ENCODE results near the gene GPR35.

GPR35 gene, protein sequence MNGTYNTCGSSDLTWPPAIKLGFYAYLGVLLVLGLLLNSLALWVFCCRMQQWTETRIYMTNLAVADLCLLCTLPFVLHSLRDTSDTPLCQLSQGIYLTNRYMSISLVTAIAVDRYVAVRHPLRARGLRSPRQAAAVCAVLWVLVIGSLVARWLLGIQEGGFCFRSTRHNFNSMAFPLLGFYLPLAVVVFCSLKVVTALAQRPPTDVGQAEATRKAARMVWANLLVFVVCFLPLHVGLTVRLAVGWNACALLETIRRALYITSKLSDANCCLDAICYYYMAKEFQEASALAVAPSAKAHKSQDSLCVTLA

DNA sequence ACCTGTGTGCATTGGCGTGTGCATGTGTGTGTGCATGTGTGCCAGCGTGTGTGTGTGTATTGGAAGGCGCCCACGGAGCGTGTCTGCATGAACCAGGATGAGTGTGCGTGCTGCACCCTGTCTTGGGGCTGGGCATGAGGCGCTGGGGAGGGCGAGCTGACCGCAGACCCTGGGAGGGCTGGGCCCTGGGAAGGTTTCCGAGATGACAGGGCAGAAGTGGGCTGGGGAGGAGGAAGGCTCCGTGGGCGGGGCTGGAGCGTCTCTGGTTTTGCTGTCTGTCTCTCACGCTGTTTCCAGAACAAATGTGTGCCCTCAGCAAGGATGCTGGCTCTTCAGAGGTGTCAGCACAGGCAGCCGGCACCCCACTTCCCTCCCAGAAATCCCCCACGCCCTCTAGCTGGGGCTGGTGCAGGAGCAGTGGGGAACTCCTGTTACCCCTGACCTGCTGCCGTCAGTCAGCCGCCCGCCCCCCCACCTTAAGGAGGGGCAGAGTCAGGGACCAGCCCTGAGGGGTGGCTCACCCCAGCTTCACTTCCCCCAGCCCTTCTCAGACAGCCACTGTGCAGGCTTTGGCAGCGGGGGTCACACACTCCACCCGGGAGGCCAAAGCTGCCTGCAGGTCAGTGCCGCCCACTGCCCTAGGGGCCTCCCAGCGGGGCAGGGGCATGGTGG is at the start of gene GPR35:
Gene GPR35, plus strand, starts transcription at position 531 of the 672 bp plus-strand sequence. CDS start 4,473 bp downstream, outside the sequence.
- TF ChIP-seq ZNF274 (IDR thresholded peaks at IDR 0.05; ENCODE audit: low read depth, low read length): no peak
- no peak within 1 kb of the TSS for H3K4me3 ChIP-seq (ENCODE audit: low read length)

DNA sequence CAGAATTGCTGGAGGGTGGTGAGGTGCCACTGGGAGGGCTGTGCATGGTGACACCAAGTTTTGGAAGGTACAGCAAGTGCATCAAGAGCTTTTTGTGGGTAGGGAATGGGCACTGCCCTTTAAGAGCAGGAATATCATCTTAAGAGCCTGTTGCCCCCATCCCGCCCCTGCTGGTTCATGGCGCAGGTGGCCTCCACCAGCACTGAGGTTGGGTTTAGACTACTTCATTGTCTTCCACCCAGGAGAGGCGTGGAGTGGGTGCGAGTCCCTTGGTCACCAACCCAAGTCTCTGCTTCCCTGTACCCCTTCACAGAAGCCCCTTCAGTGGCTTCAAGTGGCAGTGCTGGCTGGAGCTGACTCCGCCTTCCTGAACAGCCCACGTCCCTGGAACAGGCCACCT is 49.2 kb upstream of the GPR35 start:
- H3K4me3 ChIP-seq (ENCODE audit: low read length): no peak overlapping the region
- TF ChIP-seq ZNF274 (IDR thresholded peaks at IDR 0.05; ENCODE audit: low read depth, low read length): no peak

DNA sequence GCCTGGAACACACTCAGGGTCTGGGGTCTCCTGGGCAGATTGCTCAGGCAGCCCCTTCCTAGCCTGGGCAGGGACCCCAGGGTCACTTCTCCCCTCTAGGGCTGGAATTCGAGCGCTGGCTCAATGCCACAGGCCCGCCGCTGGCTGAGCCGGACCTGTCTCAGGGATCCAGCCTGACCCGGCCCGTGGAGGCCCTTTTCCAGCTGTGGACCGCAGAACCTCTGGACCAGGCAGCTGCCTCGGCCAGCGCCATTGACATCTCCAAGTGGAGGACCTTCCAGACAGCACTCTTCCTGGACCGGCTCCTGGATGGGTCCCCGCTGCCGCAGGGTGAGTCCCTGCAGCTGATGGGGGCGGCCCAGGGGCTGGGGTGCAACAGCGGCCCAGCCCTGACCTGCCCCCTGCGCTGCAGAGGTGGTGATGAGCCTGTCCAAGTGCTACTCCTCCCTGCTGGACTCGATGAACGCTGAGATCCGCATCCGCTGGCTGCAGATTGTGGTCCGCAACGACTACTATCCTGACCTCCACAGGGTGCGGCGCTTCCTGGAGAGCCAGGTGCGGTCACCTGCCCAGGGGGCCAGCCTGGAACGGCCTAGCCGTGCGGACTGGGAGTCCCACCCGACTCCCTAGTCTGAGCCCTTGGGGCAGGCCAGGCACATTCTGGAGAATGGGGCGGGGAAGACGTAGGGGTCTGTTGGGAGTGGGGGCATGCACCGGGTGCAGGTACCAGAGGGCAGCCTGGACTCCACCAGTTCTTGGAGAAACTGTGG is 48.7 kb upstream of the GPR35 start:
- H3K4me3 ChIP-seq (ENCODE audit: low read length): no peak overlapping the region
- TF ChIP-seq ZNF274 (IDR thresholded peaks at IDR 0.05; ENCODE audit: low read depth, low read length): no peak

DNA sequence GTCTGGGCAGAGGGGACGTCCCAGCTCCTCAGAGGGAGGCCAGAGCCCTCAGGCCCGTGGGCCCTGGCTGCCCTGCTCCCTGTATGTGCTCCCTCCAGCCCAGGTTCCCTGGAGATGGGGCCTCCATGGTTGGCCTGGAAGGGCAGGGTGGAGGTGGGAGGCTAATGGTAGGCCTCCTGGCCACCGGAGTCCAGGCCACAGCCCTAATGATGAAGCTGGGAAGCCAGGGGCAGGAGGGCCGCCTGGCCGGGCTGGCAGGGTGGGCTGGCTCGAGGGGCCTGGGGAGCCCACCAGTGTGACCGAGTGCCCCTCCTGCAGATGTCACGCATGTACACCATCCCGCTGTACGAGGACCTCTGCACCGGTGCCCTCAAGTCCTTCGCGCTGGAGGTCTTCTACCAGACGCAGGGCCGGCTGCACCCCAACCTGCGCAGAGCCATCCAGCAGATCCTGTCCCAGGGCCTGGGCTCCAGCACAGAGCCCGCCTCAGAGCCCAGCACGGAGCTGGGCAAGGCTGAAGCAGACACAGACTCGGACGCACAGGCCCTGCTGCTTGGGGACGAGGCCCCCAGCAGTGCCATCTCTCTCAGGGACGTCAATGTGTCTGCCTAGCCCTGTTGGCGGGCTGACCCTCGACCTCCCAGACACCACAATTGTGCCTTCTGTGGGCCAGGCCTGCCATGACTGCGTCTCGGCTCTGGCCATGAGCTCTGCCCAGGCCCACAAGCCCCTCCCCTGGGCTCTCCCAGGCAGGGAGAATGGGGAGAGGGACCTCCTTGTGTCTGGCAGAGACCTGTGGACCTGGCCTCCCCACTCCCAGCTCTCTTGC is 47.8 kb upstream of the GPR35 start:
- no peak overlapping the region for H3K4me3 ChIP-seq (ENCODE audit: low read length)
- no peak for TF ChIP-seq ZNF274 (IDR thresholded peaks at IDR 0.05; ENCODE audit: low read depth, low read length)

DNA sequence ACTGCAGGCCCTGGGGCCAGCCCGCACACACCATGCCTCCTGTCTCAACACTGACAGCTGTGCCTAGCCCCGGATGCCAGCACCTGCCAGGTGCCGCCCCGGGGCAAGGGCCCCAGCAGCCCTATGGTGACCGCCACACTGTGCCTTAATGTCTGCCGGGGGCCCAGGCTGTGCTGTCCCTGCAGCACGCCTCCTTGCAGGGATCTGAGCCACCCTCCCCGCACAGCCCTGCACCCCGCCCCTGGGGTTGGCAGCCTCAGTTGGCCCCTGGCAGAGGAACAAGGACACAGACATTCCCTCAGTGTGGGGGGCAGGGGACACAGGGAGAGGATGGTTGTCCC is 47.2 kb upstream of the GPR35 start:
- no peak overlapping the region for H3K4me3 ChIP-seq (ENCODE audit: low read length)
- no peak for TF ChIP-seq ZNF274 (IDR thresholded peaks at IDR 0.05; ENCODE audit: low read depth, low read length)

DNA sequence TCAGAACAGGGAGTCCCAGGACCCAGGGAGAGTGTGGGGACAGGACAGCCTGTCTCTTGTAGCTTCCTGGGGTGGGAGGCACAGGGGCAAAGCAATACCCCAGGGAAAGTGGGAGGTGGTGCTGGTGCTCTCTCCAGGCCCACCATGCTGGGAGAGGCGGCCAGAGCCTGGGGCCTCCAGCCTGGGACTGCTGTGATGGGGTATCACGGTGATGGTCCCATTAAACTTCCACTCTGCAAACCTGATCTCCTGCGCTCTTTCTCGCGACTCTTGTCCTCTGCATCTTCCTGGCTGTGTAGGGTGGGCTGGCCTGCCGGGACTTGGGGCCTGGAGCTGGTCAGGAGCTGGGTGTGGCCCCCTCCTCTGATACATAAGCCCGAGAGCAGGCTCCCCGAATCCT is 46.8 kb upstream of the GPR35 start:
- TF ChIP-seq ZNF274 (IDR thresholded peaks at IDR 0.05; ENCODE audit: low read depth, low read length): no peak
- H3K4me3 ChIP-seq (ENCODE audit: low read length): no peak overlapping the region

DNA sequence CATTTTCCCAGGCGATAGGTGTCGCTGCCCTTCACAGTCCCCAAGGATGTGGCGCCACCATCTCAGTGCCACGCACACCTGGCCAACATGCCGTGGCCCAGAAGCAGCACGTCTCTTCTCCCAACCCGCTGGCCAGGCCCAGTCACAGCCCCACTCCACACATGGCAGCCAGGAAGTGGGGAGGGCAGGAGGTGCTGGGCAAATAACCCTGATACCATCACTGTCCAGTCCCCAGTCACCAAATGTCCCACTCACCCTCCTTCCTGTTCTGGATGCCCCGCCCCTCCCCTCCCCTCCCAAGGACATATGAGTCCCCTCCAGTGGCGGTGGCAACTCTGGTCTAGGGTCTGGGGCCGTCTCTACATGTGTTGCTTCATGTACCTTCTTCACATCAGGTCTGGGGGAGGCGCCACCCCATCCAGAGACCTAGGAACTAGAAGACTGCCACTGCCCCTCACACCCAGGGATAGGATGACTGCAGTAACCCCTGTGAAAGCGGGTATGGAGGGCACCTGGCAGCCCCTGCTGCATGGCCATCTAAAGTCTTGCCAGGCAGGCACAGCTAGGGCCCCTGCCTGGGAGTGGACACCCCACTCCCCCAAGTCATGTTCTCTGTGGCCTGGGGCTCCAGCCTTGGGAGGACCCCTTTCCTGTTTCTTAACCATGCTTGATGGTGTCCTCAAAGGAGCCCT is 46.1 kb upstream of the GPR35 start:
- no peak overlapping the region for H3K4me3 ChIP-seq (ENCODE audit: low read length)
- no peak for TF ChIP-seq ZNF274 (IDR thresholded peaks at IDR 0.05; ENCODE audit: low read depth, low read length)

DNA sequence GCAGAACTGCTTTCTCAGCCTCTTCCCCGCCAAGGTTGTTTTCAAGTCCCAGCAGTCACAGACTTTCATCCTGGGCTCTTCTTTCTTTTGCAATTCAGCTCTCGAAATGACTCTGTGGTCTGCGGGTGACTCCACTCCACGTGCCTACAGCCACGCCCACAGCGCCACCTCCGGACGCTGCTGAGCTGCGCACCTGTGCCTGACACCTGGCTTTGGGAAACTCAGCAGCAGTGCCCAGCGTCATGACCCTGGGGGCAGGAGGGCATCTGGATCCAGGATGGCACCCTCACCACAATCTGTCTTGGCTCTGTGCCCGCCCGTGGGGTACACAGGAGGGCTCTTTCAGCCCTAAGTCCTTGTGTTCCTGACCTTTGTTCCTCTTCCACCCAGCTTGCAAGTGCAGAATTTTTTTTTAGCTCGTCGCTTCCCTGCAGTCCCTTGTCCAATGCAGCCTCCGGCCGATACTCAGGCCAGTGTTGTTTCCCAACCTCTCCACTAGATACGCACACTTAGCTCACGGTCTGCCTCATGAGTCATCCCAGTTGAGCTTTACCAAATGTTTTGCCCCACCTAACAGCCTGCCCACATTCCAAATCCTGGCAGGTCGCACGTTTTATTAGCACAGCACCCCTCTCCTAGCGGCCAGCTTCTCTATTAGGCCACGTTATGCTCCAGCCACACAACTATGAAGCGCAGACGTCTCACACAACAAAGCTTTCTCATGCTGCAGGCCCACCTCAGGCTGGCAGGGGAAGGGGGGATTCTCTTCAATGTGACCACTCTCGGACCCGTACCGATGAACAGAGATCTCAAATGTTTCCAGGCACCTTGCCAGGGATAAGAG is 45.3 kb upstream of the GPR35 start:
- TF ChIP-seq ZNF274 (IDR thresholded peaks at IDR 0.05; ENCODE audit: low read depth, low read length): no peak
- H3K4me3 ChIP-seq (ENCODE audit: low read length): no peak overlapping the region

DNA sequence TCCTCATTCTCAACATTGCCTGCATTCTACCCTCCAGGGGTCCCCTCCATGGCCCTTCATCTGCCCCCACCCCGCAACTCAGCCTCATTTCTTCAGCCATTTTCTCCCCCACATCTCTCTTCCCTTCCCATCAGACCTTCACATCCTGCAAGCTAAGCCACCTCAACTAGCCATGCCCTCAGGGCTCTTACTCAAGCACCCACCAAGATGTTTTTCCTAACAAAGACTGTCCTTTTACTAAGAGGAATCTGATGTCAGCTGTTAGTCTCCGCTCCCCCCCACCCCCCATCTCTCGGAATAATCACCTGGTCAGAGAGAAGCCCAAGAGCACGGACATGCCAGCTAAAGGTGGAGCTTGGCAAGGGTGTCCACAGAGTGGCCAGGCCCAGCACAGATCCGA is 43.5 kb upstream of the GPR35 start:
- H3K4me3 ChIP-seq (ENCODE audit: low read length): no peak overlapping the region
- TF ChIP-seq ZNF274 (IDR thresholded peaks at IDR 0.05; ENCODE audit: low read depth, low read length): no peak

DNA sequence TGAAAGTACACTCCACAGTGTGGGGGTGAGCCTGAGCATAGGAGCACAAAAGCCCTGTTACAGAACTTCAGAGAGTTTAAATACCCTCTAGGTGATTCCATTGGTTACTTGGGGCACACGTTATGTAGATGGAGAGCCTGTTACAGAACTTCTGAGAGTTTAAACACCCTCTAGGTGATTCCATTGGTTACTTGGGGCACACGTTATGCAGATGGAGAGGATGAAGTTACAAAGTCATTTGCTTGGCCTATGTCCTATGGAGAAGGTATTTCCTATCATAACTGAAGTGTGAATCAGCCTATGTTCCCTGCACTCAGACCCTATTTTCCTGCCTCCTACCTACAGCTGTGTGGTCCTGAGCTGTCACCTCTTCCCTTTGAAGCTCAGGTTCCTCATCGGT is 42.5 kb upstream of the GPR35 start:
- no peak overlapping the region for H3K4me3 ChIP-seq (ENCODE audit: low read length)
- no peak for TF ChIP-seq ZNF274 (IDR thresholded peaks at IDR 0.05; ENCODE audit: low read depth, low read length)

DNA sequence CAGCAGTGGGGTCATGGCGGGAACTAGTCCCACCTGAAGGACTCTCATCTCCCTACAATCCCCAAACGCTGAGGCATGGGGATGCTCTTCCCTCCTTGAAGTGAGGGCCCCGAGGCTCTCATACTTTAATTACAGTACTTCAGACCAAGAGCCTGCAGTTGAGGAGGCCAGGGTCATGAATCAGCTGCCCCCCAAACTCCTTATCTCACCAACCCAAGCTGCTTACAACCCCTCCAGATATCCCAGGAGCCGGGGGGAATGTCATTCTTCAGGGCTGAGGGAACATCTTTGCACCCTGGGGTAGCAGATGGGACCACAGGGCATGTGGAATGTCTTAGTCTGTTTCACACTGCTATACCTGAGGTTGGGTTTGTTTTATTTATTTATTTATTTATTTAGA is 41.5 kb upstream of the GPR35 start:
- no peak for TF ChIP-seq ZNF274 (IDR thresholded peaks at IDR 0.05; ENCODE audit: low read depth, low read length)
- H3K4me3 ChIP-seq (ENCODE audit: low read length): no peak overlapping the region; the same call in 1 of the 2 replicates

DNA sequence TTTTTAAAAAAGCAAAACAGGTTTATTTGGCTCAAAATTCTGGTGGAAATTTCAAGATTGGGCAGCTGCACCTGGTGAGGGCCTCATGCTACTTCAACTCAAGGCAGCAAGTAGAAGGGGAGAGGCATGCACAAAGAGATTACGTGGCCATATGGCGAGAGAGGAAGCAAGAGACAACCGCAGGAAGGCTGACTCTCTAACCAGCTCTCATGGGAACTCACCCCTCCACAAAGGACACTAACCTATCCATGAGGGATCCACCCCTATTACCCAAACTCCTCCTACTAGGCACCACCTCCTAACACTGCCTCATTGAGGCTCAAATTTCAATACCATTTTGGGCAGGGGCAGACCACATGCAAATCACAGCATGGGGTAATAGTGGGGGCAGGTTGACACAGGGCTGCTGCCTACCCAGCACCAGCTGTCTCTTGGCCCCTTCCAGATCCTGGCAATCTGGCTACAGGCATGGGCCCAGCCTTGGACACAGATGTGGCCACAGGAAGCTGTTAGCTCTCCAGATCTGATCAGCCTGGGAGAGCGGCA is 40.7 kb upstream of the GPR35 start:
- peak overlapping the region; percentile 85; the same call in 1 of the 2 replicates for H3K4me3 ChIP-seq (ENCODE audit: low read length)
- no peak for TF ChIP-seq ZNF274 (IDR thresholded peaks at IDR 0.05; ENCODE audit: low read depth, low read length)
